GM04503 (cell line): ENCODE data around the gene SUCLG2.
"Not testable (repeated sequence)": the region's sequence is repeated elsewhere in the genome, so short reads cannot be mapped to it uniquely, and the experiment has no call there.

ENCODE experiments used
- DNase-seq: peaks from one replicate; pipeline ENCODE4 v3.0.0-alpha.2; 2012; ENCODE audit warnings: low read depth

The SUCLG2 gene

GRCh38 chr3:67608034-67608433 is 46.4 kb downstream of the SUCLG2 start:
- no peak for DNase-seq

DNA sequence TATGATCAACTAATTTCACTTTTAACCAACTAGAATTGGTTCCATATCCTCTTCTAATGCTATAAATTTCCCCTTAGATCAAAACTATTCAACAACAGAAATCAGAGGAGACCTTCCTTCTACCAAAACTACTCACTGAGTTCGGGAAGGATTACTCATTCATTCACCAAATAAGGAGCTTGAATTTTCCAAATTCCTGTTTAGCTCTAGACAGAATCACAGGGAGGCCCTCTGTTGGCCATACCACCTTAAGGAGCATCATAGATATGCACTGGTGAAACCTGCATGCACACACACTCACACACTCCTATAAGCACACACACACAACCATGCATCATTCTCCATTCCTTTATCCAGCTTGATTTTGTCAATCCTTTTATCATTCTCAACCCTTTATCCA is 49.0 kb downstream of the SUCLG2 start:
- peak; percentile 38 for DNase-seq

- DNase-seq = no peak
These were observed 51.6 kb downstream of the SUCLG2 start for GRCh38 chr3:67602816-67603215.

DNA sequence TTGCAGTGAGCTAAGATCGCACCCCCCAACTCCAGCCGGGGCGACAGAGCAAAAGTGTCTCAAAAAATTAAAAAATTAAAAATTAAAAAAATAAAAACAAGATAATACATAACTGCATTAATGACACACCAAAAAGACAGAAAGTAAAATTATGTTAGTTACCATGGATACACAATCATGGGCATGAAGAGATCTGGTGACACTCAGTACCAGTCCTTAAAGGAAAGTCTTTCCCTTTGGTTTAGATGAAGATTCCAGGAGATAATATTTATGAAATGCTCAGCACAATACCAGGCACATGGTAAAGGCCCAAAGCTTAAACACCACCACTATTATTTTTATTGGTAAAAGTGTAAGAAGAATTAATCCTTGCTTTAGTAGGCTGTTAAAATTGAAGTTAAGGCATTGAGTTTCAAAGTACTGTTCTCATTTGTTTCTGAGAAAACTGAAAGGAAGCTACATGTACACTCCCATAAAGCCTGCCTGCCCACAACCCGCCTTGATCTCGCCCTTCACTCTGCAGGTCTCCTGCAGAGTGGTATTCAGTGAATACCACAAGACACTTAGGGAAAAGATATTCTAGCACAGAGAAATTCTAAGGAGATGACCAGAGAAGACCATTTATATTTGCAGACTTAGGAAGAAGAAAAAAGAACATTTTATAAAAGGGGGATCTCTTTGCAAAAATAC is 52.3 kb downstream of the SUCLG2 start:
- DNase-seq = no peak

- no peak for DNase-seq
These were observed 53.0 kb downstream of the SUCLG2 start for GRCh38 chr3:67601385-67601784.

DNA sequence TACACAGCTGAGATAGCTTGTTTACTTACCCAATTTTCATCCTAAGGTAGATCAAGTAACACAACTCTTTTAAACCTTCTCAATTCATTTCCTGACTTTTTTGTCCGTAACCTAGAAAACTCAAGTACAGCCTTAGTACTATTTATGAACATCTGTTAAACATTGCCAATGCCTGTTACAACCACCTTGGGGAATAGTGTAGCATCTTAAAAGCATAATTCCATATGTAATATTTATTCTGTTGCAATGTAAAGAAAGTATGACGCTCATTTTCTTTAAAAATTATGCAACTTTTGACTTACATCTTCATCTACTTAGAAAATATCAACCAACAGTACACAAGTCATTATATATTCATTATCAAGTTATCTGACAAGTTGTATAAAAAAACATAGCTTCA is 54.6 kb downstream of the SUCLG2 start:
- DNase-seq = no peak

GRCh38 chr3:67598814-67599556 is 55.4 kb downstream of the SUCLG2 start:
- DNase-seq = no peak

GRCh38 chr3:67595424-67595823 is 59.0 kb downstream of the SUCLG2 start:
- DNase-seq = no peak

- peak; percentile 4 for DNase-seq
These were observed 60.6 kb downstream of the SUCLG2 start for GRCh38 chr3:67593761-67594234.

DNA sequence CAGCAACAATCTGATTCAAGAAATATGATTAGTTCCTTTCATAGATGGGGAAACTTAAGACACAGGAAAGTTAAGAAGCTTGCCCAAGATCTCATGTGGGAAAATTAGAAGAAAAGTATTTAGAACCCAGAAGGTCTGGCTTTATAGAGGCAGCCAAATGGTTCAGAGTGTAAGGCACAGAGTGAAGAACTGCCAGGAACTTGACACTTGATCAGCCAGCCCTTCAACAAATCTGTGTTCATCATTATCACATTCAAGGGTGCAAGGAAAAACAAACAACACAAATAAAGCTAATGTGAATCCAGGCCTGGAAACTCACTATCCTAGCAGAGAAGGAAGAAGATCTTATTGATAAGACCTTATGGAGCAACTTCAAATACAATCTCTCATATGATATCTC is 62.4 kb downstream of the SUCLG2 start:
- no peak for DNase-seq

GRCh38 chr3:67587811-67588210 is 66.6 kb downstream of the SUCLG2 start:
- DNase-seq = no peak

DNA sequence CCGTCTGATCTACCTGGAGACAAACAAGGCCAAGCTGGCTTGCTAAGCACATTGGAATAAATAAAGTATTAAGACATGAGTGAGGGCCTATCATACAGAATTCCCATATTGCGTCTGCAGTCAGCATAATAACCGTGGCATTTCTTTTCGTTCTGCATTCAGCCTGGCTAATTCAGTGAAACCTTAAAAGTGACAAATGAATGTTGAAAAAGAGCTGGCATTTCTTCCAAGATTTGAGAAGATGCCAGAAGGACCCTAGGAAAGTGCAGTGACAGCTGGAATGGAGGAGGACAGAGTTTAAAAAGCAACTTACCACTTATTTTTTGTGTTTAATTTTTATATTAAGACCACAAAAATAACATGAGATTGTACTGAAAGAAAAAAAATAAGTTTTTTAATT is 67.1 kb downstream of the SUCLG2 start:
- DNase-seq = no peak

DNA sequence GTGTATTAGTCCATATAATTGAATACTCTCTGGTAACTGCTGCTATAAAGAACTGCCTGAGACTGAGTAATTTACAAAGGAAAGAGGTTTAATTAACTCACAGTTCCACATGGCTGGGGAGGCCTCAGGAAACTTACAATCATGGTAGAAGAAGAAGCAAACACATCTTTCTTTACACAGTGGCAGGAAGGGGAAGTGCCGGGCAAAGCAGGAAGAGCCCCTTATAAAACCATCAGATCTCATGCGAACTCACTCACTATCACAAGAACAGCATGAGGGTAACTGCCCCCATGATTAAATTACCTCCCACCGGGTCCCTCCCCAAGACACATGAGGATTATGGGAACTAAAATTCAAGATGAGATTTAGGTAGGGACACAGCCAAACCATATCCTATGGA is 69.8 kb downstream of the SUCLG2 start:
- DNase-seq = not testable (repeated sequence)

- no peak for DNase-seq
These were observed 73.9 kb downstream of the SUCLG2 start for GRCh38 chr3:67580430-67581000.

DNA sequence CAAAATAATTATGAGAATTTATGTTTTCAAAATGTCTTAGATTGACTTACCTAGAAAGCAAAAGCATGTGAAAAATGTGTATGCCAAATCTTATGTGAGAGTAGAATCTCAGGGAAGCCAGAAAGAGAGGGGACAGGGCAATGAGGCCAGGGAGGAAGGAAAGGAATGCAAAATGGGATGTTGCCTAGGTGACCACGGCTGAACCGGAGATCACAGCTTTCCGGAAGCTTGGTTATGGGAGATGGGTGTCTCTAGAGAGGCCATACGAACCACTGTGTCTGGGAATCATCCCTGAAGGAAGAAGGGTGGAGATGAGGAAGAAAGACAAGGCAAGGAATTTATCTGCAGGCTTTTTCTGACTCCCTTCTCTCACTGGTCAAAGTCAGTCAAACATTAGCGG is 76.0 kb downstream of the SUCLG2 start:
- DNase-seq = no peak

GRCh38 chr3:67576441-67576840 is 78.0 kb downstream of the SUCLG2 start:
- no peak for DNase-seq

- no peak for DNase-seq
These were observed 85.1 kb downstream of the SUCLG2 start for GRCh38 chr3:67569324-67569723.

- no peak for DNase-seq
These were observed 86.5 kb downstream of the SUCLG2 start for GRCh38 chr3:67567893-67568292.

GRCh38 chr3:67564973-67565372 is 89.4 kb downstream of the SUCLG2 start:
- DNase-seq = no peak

DNA sequence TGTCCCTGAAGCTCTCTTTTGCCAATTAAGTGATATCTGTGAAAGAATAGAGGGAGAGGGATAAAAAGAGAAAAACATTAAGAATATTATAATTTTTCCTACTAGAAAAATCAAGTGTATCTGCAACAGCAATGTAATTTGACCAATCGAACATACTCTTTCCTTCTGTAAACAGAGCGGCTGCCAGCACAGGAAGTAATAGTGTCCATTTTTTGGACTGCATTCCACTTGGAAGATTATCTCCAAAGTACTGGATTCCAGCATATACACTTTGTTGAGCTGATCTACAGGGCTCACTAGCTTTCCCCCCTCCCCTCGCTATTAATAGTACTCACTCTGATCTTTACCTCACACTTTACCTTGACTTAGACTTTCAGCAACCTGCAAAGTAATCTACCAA is 90.4 kb downstream of the SUCLG2 start:
- no peak for DNase-seq

GRCh38 chr3:67561667-67562394 is 92.6 kb downstream of the SUCLG2 start:
- no peak for DNase-seq

- no peak for DNase-seq
These were observed 93.1 kb downstream of the SUCLG2 start for GRCh38 chr3:67561266-67561665.
